Keratinocyte (primary cell): Measurements from ENCODE around the gene DEPDC5. TPM values are rescaled to one million over a fixed set of nuclear protein-coding genes. Genes with fewer than 3 reads are reported as not detected.

Source experiments
- DNase-seq: peaks from one replicate; pipeline ENCODE4 v3.0.0-alpha.2; 2011; ENCODE audit warnings: low read depth, missing footprints, low spot score
- FAIRE-seq: peaks from 2 replicates; lab custom pipeline; 2011; peaks lifted over from hg19 to GRCh38; lab: Jason Lieb, UNC
- H2AFZ ChIP-seq: 2 replicates; pipeline ENCODE4 v1.6.0; 2012; ENCODE audit warnings: low read length, control low read depth, inconsistent platforms; ENCODE audit not compliant: control insufficient read depth
- H3K27ac ChIP-seq: 2 replicates; pipeline ENCODE4 v1.5.1; 2011; ENCODE audit warnings: low read length; ENCODE audit not compliant: control insufficient read depth, insufficient read depth
- H3K27me3 ChIP-seq: 3 replicates; pipeline ENCODE4 v1.6.0; 2011; ENCODE audit warnings: low read length; ENCODE audit not compliant: control insufficient read depth, insufficient read depth; ENCODE audit errors: extremely low read depth
- H3K36me3 ChIP-seq, 2 experiments: 2 replicates in 1 of 2; 3 replicates in 1 of 2; pipeline ENCODE4 v1.5.1; 2011; ENCODE audit warnings: low read length in 2 of 2, mild to moderate bottlenecking in 1 of 2; ENCODE audit not compliant: control insufficient read depth in 2 of 2, insufficient read depth in 2 of 2; ENCODE audit errors: extremely low read depth in 1 of 2
- H3K4me1 ChIP-seq: 3 replicates; pipeline ENCODE4 v1.5.1; 2011; ENCODE audit warnings: low read length; ENCODE audit not compliant: control insufficient read depth, insufficient read depth; ENCODE audit errors: extremely low read depth
- H3K4me2 ChIP-seq: 3 replicates; pipeline ENCODE4 v1.6.0; 2011; ENCODE audit warnings: low read depth, low read length; ENCODE audit not compliant: control insufficient read depth, insufficient read depth; ENCODE audit errors: extremely low read depth
- H3K4me3 ChIP-seq, 3 experiments: fragments of 200-600 bp in 1 of 3; sonication (generic) in 1 of 3; 2 replicates in 2 of 3; 3 replicates in 1 of 3; pipeline ENCODE4 v1.5.1; 2011 to 2016; ENCODE audit warnings: low read length in 3 of 3, mild to moderate bottlenecking in 3 of 3, control low read depth in 2 of 3, inconsistent platforms in 1 of 3, low read depth in 1 of 3, mixed read lengths in 1 of 3, mixed run types in 1 of 3, moderate library complexity in 1 of 3; ENCODE audit not compliant: control insufficient read depth in 2 of 3, insufficient read depth in 2 of 3; ENCODE audit errors: extremely low read depth in 1 of 3
- H3K79me2 ChIP-seq: 2 replicates; pipeline ENCODE4 v1.6.0; 2012; ENCODE audit warnings: low read length; ENCODE audit not compliant: control insufficient read depth, insufficient read depth
- H3K9ac ChIP-seq: 3 replicates; pipeline ENCODE4 v1.6.0; 2011; ENCODE audit warnings: low read length; ENCODE audit not compliant: control insufficient read depth, insufficient read depth; ENCODE audit errors: extremely low read depth
- H3K9me1 ChIP-seq: 3 replicates; pipeline ENCODE4 v1.6.0; 2011; ENCODE audit warnings: low read length; ENCODE audit not compliant: control insufficient read depth, insufficient read depth; ENCODE audit errors: extremely low read depth
- H3K9me3 ChIP-seq: 2 replicates; pipeline ENCODE4 v1.5.1; 2012; ENCODE audit warnings: low read depth, low read length; ENCODE audit not compliant: control insufficient read depth
- H4K20me1 ChIP-seq: 3 replicates; pipeline ENCODE4 v1.6.0; 2011; ENCODE audit warnings: low read length; ENCODE audit not compliant: control insufficient read depth, insufficient read depth; ENCODE audit errors: extremely low read depth
- EZH2 ChIP-seq: IDR thresholded peaks from one replicate; pipeline ENCODE4 v1.6.1; 2012; ENCODE audit warnings: inconsistent platforms, mild to moderate bottlenecking, low read length, moderate library complexity
- dilution Hi-C: fragments of 300-500 bp; cut with MboI; formaldehyde crosslinking; loops from one replicate; pipeline ENCODE4 v1.7.0; 2020; ENCODE audit warnings: low sequenced_read_pairs; ENCODE audit not compliant: extremely low pct_ligation_motif_present
- polyA plus RNA-seq, 5 experiments: library from polyadenylated mRNA; depleted of rRNA in 3 of 5; stranded (reverse) in 3 of 5; stranded (forward) in 1 of 5; unstranded in 1 of 5; fragments of >200 nt; gene quantifications; 1 replicate in 1 of 5; 2 replicates in 3 of 5; 3 replicates in 1 of 5; pipeline versions ENCODE4 v1.2.1 to v1.2.3, GENCODE V29; 2011 to 2012; ENCODE audit warnings: missing spikeins in 2 of 5, low read depth in 1 of 5, low replicate concordance in 1 of 5
- TF ChIP-seq, protein P1 (sequence below), 3 experiments: IDR thresholded peaks in 1 of 3; conservative IDR thresholded peaks in 1 of 3; optimal IDR thresholded peaks in 1 of 3; 2 replicates in 2 of 3; 3 replicates in 1 of 3; pipeline versions ENCODE3 to v1.5.1; 2011; ENCODE audit warnings: low read length in 3 of 3, mild to moderate bottlenecking in 3 of 3, moderate library complexity in 2 of 3, control low read depth in 1 of 3, inconsistent platforms in 1 of 3; ENCODE audit not compliant: insufficient read depth in 2 of 3; ENCODE audit errors: extremely low read depth in 1 of 3

DEPDC5 gene
- polyA plus RNA-seq, 1 donor (not counting 4 experiments of a cell fraction or from before 2014, with no cell fraction given), result 9.7 TPM

DNA sequence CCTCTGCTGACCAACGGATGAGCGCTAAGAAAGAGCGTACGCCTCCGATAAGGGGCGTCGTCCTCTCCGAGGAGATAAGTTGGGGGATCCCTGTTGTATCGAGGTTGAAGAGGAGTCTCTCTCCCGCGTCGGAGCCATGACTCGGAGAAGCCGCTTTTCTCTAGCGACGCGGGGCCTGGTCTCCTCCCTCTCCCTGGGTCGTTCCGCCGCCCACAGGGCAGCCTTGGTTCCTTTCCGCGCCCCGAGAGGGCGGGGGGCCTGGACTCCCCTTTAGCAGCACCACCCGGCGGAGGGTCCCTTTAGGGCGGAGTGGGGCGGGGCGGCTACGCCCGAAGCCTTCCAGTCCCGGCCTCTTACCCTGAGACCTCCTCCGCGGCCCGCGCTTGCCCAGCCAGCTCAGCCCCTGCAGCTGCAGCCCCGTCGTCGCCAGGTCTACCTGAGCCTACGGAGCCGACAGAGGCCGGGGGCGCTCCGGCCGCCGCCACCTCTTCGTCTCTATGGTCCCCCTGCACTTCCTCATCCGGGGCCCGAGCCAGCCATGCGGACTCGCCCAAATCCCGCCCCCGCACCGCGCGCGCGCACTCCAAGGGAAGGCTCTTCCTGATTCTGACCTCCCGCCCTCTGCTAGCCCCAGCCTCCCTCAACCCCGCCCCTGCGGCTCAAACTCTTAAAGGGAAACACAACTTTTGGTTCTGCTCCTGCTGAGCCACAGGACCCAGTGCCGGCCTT is 4.0 kb upstream of the DEPDC5 start, which contains the start of gene PRR14L:
TSS of gene PRR14L (minus strand) at position 497 of the 729 bp plus-strand sequence. CDS start 11,272 bp downstream, outside the sequence.
- Histone ChIP-seq H3K9me3 (no peaks in the 10 kb centered on the region), H3K4me1 (peaks cover 34% of the 10 kb centered on the region), H3K27ac (peak within 1 kb of the TSS; percentile 78), H4K20me1 (no peaks in the 10 kb centered on the region), H3K9ac (peak within 1 kb of the TSS; percentile 90), H3K4me2 (peak within 1 kb of the TSS; percentile 77), H3K36me3 (peaks cover 0 to 3% of the 10 kb centered on the region in 2 experiments), H2AFZ (peak within 1 kb of the TSS; percentile 78), H3K79me2 (peaks cover 46% of the 10 kb centered on the region), H3K27me3 (no peaks in the 10 kb centered on the region), H3K9me1 (no peaks in the 10 kb centered on the region), H3K4me3 (peak within 1 kb of the TSS; percentile 70 to 97 (median 84))
- FAIRE-seq (peak; percentile 17), DNase-seq (peak; percentile 58)
- TF ChIP-seq, protein P1, sequence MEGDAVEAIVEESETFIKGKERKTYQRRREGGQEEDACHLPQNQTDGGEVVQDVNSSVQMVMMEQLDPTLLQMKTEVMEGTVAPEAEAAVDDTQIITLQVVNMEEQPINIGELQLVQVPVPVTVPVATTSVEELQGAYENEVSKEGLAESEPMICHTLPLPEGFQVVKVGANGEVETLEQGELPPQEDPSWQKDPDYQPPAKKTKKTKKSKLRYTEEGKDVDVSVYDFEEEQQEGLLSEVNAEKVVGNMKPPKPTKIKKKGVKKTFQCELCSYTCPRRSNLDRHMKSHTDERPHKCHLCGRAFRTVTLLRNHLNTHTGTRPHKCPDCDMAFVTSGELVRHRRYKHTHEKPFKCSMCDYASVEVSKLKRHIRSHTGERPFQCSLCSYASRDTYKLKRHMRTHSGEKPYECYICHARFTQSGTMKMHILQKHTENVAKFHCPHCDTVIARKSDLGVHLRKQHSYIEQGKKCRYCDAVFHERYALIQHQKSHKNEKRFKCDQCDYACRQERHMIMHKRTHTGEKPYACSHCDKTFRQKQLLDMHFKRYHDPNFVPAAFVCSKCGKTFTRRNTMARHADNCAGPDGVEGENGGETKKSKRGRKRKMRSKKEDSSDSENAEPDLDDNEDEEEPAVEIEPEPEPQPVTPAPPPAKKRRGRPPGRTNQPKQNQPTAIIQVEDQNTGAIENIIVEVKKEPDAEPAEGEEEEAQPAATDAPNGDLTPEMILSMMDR (optimal IDR thresholded peaks at IDR 0.05 in 1 of 3, IDR thresholded peaks at IDR 0.05 in 1 of 3, conservative IDR thresholded peaks at IDR 0.05 in 1 of 3; ENCODE audit: extremely low read depth in 1 of 3, insufficient read depth in 2 of 3, low read length in 3 of 3), result peak in 1 of 3 experiments; percentile 20
- no peak for TF ChIP-seq EZH2
- dilution Hi-C loops, result no loop called here

DNA sequence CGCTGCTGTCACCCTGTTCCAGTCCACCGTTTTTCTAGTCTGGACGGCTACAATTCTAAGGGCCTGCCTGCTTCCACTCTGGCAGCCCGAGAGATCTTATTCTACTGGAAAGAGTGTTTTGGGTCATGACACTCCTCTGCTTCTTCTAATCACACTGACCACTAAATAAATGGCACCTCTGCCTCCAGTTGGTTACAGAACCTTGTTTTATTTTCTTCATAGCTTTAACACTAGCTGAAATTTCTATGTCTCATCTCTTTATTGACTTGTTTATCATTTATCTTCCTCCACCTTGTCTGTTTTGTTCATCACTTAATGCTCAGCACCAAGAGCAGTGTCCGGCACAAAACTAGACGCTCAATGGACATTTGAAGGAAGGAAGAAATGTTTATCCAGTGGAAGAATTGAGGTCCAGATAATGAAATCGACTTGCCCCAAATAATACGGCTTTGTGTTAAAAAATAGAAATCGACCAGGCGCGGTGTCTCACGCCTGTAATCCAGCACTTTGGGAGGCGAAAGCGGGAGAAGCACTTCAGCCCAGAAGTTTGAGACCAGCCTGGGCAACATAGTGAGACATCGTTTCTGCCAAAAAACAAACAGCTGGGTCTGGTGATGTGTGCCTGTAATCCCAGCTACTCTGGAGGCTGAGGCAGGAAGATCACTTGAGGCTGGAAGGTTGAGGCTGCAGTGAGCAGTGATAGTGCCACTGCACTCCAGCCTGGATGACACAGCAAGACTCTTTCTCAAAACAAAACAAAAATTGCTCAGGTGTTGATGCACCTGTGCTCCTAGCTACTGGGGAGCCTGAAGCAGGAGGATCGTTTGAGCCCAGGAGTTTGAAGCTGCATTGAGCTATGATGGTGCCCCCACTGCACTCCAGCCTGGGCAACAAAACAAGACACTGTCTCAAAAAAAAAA is 3.2 kb upstream of the DEPDC5 start:
- FAIRE-seq (no peak), DNase-seq (no peak)
- Histone ChIP-seq H3K9me1 (no peaks in the 10 kb centered on the region), H3K79me2 (peaks cover 48% of the 10 kb centered on the region), H2AFZ (peak overlapping the region; percentile 72), H3K27me3 (no peaks in the 10 kb centered on the region), H3K4me1 (peaks cover 40% of the 10 kb centered on the region), H3K9me3 (no peaks in the 10 kb centered on the region), H4K20me1 (no peaks in the 10 kb centered on the region), H3K4me3 (peak overlapping the region in 2 of 3 experiments; percentile 70 to 84), H3K27ac (peak overlapping the region; percentile 78), H3K36me3 (peaks cover 0 to 3% of the 10 kb centered on the region in 2 experiments), H3K9ac (peak overlapping the region; percentile 90), H3K4me2 (peak overlapping the region; percentile 60)
- dilution Hi-C loops, result no loop called here
- TF ChIP-seq, protein P1 (optimal IDR thresholded peaks at IDR 0.05 in 1 of 3, IDR thresholded peaks at IDR 0.05 in 1 of 3, conservative IDR thresholded peaks at IDR 0.05 in 1 of 3; ENCODE audit: extremely low read depth in 1 of 3, insufficient read depth in 2 of 3, low read length in 3 of 3), result no peak
